PC-9 (cell line): ENCODE data around the gene GLRA2.
"Not testable (repeated sequence)": the region's sequence is repeated elsewhere in the genome, so short reads cannot be mapped to it uniquely, and the experiment has no call there.

Source experiments
- CTCF ChIP-seq: fragments of 200-600 bp; sonication (generic); conservative IDR thresholded peaks from 2 replicates; pipeline ENCODE4 v1.6.1; 2017; ENCODE audit warnings: mixed run types, antibody characterized with exemption, mild to moderate bottlenecking, moderate library complexity
- EZH2 ChIP-seq: fragments of 200-600 bp; sonication (generic); IDR thresholded peaks from 2 replicates; pipeline ENCODE4 v1.8.0; 2017; ENCODE audit warnings: antibody characterized with exemption, low read depth

DNA sequence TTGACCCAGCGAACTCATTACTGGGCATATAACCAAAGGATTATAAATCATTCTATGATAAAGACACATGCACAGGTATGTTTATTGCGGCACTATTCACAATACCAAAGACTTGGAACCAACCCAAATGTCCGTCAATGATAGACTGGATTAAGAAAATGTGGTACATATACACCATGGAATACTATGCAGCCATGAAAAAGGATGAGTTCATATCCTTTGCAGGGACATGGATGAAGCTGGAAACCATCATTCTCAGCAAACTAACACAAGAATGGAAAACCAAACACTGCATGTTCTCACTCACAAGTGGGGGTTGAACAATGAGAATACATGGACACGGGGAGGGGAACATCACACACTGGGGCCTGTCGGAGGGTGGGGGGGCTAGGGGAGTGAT lies 83.1 kb downstream of the GLRA2 start:
- not testable (repeated sequence) for TF ChIP-seq CTCF, EZH2
